Stimulated activated CD4-positive, alpha-beta T cell treated with anti-CD3 and anti-CD28 coated beads, Interleukin-1b, Interleukin-23, amount 100 ng/mL, for 1 hour (primary cell): ENCODE data around the gene ID1.
"Not testable (repeated sequence)": the region's sequence is repeated elsewhere in the genome, so short reads cannot be mapped to it uniquely, and the experiment has no call there.

Experiments used
- DNase-seq, 2 donors: peaks; one replicate each; pipeline ENCODE4 v3.0.0-alpha.2; 2020; ENCODE audit warnings: low read depth in 2 of 2

ID1 gene

GRCh38 chr20:31602431-31602778 is 2.7 kb upstream of the ID1 start:
- no peak for DNase-seq

- no peak for DNase-seq
Measured at GRCh38 chr20:31602779-31603441, 2.2 kb upstream of the ID1 start.

DNA sequence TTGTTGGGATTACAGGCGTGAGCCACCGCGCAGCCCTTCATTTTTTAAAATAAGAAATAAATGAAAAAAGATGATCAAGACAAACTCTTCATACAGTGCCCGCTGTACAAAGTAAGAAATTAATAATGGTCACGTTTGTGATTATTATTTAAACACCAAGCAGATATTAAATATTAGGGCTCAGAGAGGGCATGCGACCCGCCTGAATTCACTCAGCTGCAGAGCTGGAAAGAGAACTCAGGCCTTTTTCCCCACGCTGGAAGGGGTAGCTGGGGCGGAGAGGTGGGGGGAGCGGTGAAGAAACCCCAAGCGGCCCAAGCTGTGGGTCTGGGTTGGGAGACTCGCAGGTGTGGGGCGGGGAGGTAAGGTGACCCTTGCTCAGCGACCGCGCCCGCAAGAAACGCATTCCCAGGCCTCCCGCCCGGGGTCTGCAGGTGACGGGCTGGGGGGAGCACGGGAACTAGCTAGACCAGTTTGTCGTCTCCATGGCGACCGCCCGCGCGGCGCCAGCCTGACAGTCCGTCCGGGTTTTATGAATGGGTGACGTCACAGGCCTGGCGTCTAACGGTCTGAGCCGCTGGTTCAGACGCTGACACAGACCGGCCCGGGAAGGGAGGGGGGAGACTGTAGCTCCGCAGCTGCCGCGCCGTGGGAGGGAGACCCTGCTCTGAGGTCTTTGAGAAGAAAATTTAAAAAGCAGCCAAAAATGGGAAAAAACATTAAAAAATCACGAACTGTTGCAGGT is 1.1 kb upstream of the ID1 start:
- DNase-seq, result peak; percentile 24 to 39

GRCh38 chr20:31604567-31605030 is 490 bp upstream of the ID1 start:
- DNase-seq, result no peak

GRCh38 chr20:31605902-31606803 is 1.1 kb downstream of the ID1 start:
- no peak for DNase-seq

- no peak for DNase-seq
Measured at GRCh38 chr20:31606804-31607639, 1.9 kb downstream of the ID1 start.

- no peak for DNase-seq
Measured at GRCh38 chr20:31607640-31608250, 2.7 kb downstream of the ID1 start.

- no peak for DNase-seq
Measured at GRCh38 chr20:31608251-31608945, 3.3 kb downstream of the ID1 start.

DNA sequence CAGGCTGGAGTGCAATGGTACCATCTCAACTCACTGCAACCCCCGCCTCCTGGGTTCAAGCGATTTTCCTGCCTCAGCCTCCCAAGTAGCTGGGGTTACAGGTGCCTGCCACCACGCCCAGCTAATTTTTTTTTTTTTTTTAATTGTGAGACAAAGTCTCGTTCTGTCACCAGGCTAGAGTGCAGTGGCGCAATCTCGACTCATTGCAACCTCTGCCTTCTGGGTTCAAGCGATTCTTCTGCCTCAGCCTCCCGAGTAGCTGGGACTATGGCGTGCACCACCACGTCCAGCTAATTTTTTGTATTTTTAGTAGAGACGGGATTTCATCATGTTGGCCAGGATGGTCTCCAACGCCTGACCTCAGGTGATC is 7.2 kb downstream of the ID1 start:
- DNase-seq, result not testable (repeated sequence)

GRCh38 chr20:31615416-31615815 is 10.3 kb downstream of the ID1 start:
- no peak for DNase-seq

- no peak for DNase-seq
Measured at GRCh38 chr20:31617432-31618104, 12.5 kb downstream of the ID1 start.

GRCh38 chr20:31620246-31620645 is 15.2 kb downstream of the ID1 start:
- DNase-seq, result no peak

- DNase-seq, result not testable (repeated sequence)
Measured at GRCh38 chr20:31623123-31623505, 18.0 kb downstream of the ID1 start.

DNA sequence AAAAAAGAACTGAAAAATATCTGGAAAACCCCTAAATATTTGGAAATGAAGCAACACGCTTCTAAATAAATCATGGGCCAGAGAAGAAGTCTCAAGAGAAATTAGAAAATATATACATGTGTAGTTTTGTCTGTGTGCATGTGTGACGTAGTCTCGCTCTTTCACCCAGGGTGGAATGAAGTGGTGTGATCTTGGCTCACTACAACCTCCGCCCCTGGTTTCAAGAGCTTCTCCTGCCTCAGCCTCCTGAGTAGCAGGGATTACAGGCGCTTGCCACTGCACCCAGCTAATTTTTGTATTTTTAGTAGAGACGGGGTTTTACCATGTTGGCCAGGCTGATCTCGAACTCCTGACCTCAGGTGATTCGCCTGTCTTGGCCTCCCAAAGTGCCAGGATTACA is 21.4 kb downstream of the ID1 start:
- DNase-seq, result not testable (repeated sequence)

- not testable (repeated sequence) for DNase-seq
Measured at GRCh38 chr20:31628057-31628456, 23.0 kb downstream of the ID1 start.

- no peak for DNase-seq
Measured at GRCh38 chr20:31630187-31630790, 25.2 kb downstream of the ID1 start.

GRCh38 chr20:31632548-31633338 is 27.7 kb downstream of the ID1 start:
- no peak for DNase-seq

DNA sequence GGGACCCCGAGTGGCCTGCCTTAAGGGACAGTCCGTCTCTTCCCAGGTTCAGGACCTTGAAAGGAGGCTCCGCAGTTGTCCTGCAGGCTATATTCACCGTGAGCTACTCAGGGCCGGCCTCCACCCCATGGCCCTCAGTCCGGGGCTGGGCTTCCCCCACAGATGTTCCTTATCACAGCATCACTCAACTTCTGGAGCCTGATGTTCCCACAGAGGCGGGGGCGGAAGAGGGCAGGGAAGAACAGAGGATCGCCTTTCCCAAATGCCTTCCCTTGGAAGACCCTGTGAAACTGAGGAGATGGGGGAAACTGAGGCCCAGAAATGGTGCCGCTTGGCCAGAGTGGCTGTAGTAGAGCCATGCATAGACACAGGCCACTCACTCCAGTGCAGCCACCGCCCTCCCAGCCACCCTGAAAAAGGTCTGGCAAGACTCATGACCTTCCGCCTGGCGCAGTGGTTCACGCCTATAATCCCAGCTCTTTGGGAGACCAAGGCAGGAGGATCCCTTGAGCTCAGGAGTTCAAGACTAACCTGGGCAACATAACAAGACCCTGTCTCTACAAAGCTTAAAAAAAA is 28.3 kb downstream of the ID1 start:
- no peak for DNase-seq
